NB4 (cell line): ENCODE measurements around the gene KHK.

Experiments
- DNase-seq: peaks from one replicate; pipeline ENCODE4 v3.0.0; 2010; ENCODE audit warnings: low read depth
- H3K4me3 ChIP-seq: one replicate; pipeline ENCODE4 v1.5.1; 2011; ENCODE audit warnings: mild to moderate bottlenecking, low read depth, low read length, moderate library complexity
- CTCF ChIP-seq: IDR thresholded peaks from one replicate; pipeline ENCODE4 v1.5.1; 2012; ENCODE audit warnings: low read depth, low read length
- MAX ChIP-seq: IDR thresholded peaks from 2 replicates; pipeline ENCODE4 v1.6.1; 2011; ENCODE audit warnings: low read depth, low read length
- MYC ChIP-seq: IDR thresholded peaks from 2 replicates; pipeline ENCODE4 v1.6.1; 2011; ENCODE audit warnings: low read depth, low read length
- POLR2A ChIP-seq: IDR thresholded peaks from 2 replicates; pipeline ENCODE4 v1.6.1; 2011; ENCODE audit warnings: mild to moderate bottlenecking; ENCODE audit not compliant: insufficient read length; ENCODE audit errors: extremely low read depth

The KHK gene

GRCh38 chr2:27040282-27040681, 46.3 kb upstream of the KHK start:
- no peak for TF ChIP-seq MYC
- no peak for TF ChIP-seq MAX
- TF ChIP-seq CTCF, result no peak
- no peak for TF ChIP-seq POLR2A
- no peak overlapping the region for H3K4me3 ChIP-seq
- DNase-seq, result no peak

- H3K4me3 ChIP-seq, result no peak overlapping the region
- no peak for DNase-seq
- TF ChIP-seq POLR2A (no peak), MAX (no peak), CTCF (no peak), MYC (no peak)
Measured at GRCh38 chr2:27041752-27042151, 44.8 kb upstream of the KHK start.

GRCh38 chr2:27042159-27042661, 44.4 kb upstream of the KHK start:
- TF ChIP-seq POLR2A (no peak), MYC (no peak), MAX (no peak), CTCF (no peak)
- DNase-seq, result no peak
- H3K4me3 ChIP-seq, result no peak overlapping the region

- TF ChIP-seq CTCF (no peak), MAX (no peak), MYC (no peak), POLR2A (no peak)
- no peak for DNase-seq
- no peak overlapping the region for H3K4me3 ChIP-seq
Measured at GRCh38 chr2:27042985-27043634, 43.5 kb upstream of the KHK start.

- no peak for DNase-seq
- no peak for TF ChIP-seq MAX
- 0 out of 2 replicates have a peak, but pooled peaks have one; percentile 11 for TF ChIP-seq MYC
- TF ChIP-seq POLR2A, result no peak
Measured at GRCh38 chr2:27049422-27050280, 36.9 kb upstream of the KHK start.

GRCh38 chr2:27050281-27050995, 36.1 kb upstream of the KHK start:
- TF ChIP-seq CTCF, result no peak
- peak; percentile 21 for TF ChIP-seq POLR2A
- TF ChIP-seq MAX, result peak; percentile 50
- TF ChIP-seq MYC, result peak; percentile 78
- H3K4me3 ChIP-seq, result peak overlapping the region; percentile 81

More at GRCh38 chr2:27049422-27050280, 36.9 kb upstream of the KHK start:
- peak overlapping the region; percentile 78 for H3K4me3 ChIP-seq

More at GRCh38 chr2:27050281-27050995, 36.1 kb upstream of the KHK start:
- peak; percentile 96 for DNase-seq
